SU-DHL-6 (cell line): ENCODE results near the gene CDKN2B.

Source experiments
- CTCF ChIP-seq: fragments of 200-600 bp; sonication (generic); IDR thresholded peaks from one replicate; pipeline ENCODE4 v1.5.1; 2017; ENCODE audit warnings: antibody characterized with exemption, mild to moderate bottlenecking, low read length, moderate library complexity; ENCODE audit not compliant: insufficient read depth, poor library complexity, severe bottlenecking
- EZH2phosphoT487 ChIP-seq: fragments of 200-600 bp; sonication (generic), shearing (Covaris generic); conservative IDR thresholded peaks from 2 replicates; pipeline ENCODE4 v1.6.1; 2018; ENCODE audit warnings: mild to moderate bottlenecking, antibody characterized with exemption, low read length, moderate library complexity, mixed read lengths

GRCh38 chr9:21976334-21976875 lies 32.7 kb downstream of the CDKN2B start:
- no peak for TF ChIP-seq CTCF
- no peak for TF ChIP-seq EZH2phosphoT487
